ENCODE data around the gene PHLDB2. TPM values are rescaled to one million over a fixed set of nuclear protein-coding genes. Genes with fewer than 3 reads are reported as not detected.
"Not testable (repeated sequence)": the region's sequence is repeated elsewhere in the genome, so short reads cannot be mapped to it uniquely, and the experiment has no call there.

Gene PHLDB2
- total RNA-seq, 4 donors from 2014 or later = 81.6 to 171 (median 88.2) TPM

DNA sequence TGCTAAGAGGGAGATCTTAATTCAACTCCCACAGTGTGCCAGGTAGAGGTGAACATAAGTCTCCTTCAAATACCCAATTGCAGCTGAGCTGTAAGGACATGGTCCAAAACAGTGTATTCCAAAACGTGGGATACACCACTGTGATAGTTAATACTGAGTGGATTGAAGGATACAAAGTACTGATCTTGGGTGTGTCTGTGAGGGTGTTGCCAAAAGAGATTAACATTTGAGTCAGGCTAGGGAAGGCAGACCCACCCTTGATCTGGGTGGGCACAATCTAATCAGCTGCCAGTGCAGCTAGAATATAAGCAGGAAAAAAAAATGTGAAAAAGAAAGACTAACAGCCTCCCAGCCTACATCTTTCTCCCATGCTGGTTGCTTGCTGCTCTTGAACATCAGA is 45.1 kb upstream of the PHLDB2 start:
- H3K4me1 ChIP-seq = peaks cover 0 to 36% (median 3%) of the 10 kb centered on the region in 4 donors
- DNase-seq (ENCODE audit: low spot score in 2 of 2) = no peak
- 72 to 78% methylated on average over 1 of the region's 1 CpG for WGBS, 2 donors
- peaks cover 0 to 6% (median 0%) of the 10 kb centered on the region in 4 donors for H3K9me3 ChIP-seq
- TF ChIP-seq, protein P1, sequence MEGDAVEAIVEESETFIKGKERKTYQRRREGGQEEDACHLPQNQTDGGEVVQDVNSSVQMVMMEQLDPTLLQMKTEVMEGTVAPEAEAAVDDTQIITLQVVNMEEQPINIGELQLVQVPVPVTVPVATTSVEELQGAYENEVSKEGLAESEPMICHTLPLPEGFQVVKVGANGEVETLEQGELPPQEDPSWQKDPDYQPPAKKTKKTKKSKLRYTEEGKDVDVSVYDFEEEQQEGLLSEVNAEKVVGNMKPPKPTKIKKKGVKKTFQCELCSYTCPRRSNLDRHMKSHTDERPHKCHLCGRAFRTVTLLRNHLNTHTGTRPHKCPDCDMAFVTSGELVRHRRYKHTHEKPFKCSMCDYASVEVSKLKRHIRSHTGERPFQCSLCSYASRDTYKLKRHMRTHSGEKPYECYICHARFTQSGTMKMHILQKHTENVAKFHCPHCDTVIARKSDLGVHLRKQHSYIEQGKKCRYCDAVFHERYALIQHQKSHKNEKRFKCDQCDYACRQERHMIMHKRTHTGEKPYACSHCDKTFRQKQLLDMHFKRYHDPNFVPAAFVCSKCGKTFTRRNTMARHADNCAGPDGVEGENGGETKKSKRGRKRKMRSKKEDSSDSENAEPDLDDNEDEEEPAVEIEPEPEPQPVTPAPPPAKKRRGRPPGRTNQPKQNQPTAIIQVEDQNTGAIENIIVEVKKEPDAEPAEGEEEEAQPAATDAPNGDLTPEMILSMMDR (IDR thresholded peaks at IDR 0.05) = no peak
- TF ChIP-seq POLR2A (IDR thresholded peaks at IDR 0.05) (no peak), EP300 (IDR thresholded peaks at IDR 0.05) (no peak)
- H3K27ac ChIP-seq = no peak overlapping the region
- H3K36me3 ChIP-seq = no peaks in the 10 kb centered on the region
- H3K4me3 ChIP-seq = no peak overlapping the region
- no peaks in the 10 kb centered on the region for H3K27me3 ChIP-seq

DNA sequence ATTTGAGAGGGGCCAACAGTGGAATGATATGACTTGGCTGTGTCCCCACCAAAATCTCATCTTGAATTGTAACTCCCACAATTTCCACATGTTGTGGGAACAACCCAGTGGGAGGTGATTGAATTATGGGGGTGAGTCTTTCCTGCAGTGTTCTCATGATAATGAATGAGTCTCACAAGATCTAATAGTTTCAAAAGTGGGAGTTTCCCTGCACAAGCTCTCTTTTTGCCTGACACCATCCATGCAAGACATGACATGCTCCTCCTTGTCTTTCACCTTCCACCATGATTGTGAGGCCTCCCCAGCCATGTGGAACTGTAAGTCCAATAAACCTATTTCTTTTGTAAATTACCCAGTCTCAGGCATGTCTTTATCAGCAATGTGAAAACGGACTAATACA is 42.3 kb upstream of the PHLDB2 start:
- DNase-seq (ENCODE audit: low spot score in 2 of 2); H3K4me3 ChIP-seq; H3K27ac ChIP-seq; H3K36me3 ChIP-seq; H3K9me3 ChIP-seq; H3K27me3 ChIP-seq: not testable (repeated sequence)
- WGBS, 2 donors = 64 to 76% methylated on average over 1 of the region's 1 CpG
- H3K4me1 ChIP-seq = peaks cover 0 to 19% (median 3%) of the 10 kb centered on the region in 4 donors

- TF ChIP-seq, protein P1 (IDR thresholded peaks at IDR 0.05) = no peak
- TF ChIP-seq POLR2A (IDR thresholded peaks at IDR 0.05) (no peak), EP300 (IDR thresholded peaks at IDR 0.05) (no peak)
- no peaks in the 10 kb centered on the region for H3K36me3 ChIP-seq
- H3K4me1 ChIP-seq = no peaks in the 10 kb centered on the region
- H3K4me3 ChIP-seq = no peak overlapping the region
- no peak for DNase-seq (ENCODE audit: low spot score in 2 of 2)
- peaks cover 0 to 4% (median under 1%) of the 10 kb centered on the region in 4 donors for H3K9me3 ChIP-seq
- no peak overlapping the region for H3K27ac ChIP-seq
- 85 to 91% methylated on average over 5 of the region's 5 CpGs for WGBS, 2 donors
- H3K27me3 ChIP-seq = no peaks in the 10 kb centered on the region
These were observed 39.1 kb upstream of the PHLDB2 start for GRCh38 chr3:111819927-111820326.

DNA sequence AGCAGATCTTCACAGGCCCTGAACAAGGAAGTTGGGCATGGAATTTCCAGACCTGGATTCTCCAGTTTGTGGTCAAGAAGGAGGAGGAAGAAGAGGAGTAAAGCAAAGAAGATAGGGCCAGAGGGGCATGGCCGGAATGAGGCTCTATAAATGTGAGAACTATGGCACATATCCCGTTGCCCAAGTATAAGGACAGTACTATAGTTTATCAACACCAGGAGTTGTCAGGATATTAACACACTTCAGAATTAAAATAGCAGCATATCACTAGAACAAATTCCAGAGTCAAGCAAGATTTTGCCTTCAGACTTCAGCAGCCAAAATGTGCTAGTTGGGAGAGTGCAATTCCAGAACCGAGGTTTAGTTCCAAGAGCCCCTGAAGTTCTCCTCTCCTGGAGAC is 38.4 kb upstream of the PHLDB2 start:
- Histone ChIP-seq H3K36me3 (no peaks in the 10 kb centered on the region), H3K4me3 (no peak overlapping the region), H3K4me1 (no peaks in the 10 kb centered on the region), H3K27me3 (no peaks in the 10 kb centered on the region), H3K9me3 (peaks cover 0 to 4% (median 0%) of the 10 kb centered on the region in 4 donors), H3K27ac (no peak overlapping the region)
- 94 to 96% methylated on average over 3 of the region's 3 CpGs for WGBS, 2 donors
- DNase-seq (ENCODE audit: low spot score in 2 of 2) = no peak
- TF ChIP-seq POLR2A (IDR thresholded peaks at IDR 0.05) (no peak), EP300 (IDR thresholded peaks at IDR 0.05) (no peak)
- TF ChIP-seq, protein P1 (IDR thresholded peaks at IDR 0.05) = no peak

DNA sequence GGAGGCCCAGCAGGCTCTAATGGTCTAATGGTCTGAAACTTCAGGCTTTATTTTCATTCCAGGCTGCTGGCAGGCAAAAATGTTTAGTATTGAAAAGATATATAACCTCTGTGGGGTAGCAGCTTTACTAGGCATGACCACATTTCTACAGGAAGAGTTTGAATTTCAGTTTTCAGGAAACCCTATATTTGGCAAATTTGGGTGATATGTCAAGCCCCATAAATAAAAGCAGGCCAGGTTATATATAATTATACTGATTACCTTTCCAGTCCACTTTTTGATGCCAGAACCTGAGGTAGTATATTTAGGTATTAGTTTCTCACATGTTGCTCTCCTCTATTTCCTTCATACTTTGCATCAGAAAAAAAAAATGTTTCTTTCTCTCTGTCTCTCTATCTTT is 37.2 kb upstream of the PHLDB2 start:
- no peaks in the 10 kb centered on the region for H3K4me1 ChIP-seq
- H3K36me3 ChIP-seq = no peaks in the 10 kb centered on the region
- H3K27me3 ChIP-seq = no peaks in the 10 kb centered on the region
- no peak for DNase-seq (ENCODE audit: low spot score in 2 of 2)
- TF ChIP-seq EP300 (IDR thresholded peaks at IDR 0.05) (no peak), POLR2A (IDR thresholded peaks at IDR 0.05) (no peak)
- TF ChIP-seq, protein P1 (IDR thresholded peaks at IDR 0.05) = no peak
- no peak overlapping the region for H3K27ac ChIP-seq
- H3K4me3 ChIP-seq = no peak overlapping the region
- peaks cover 0 to 4% (median 0%) of the 10 kb centered on the region in 4 donors for H3K9me3 ChIP-seq

GRCh38 chr3:111822804-111823203 is 36.3 kb upstream of the PHLDB2 start:
- WGBS, 2 donors = 62 to 89% methylated on average over 1 of the region's 1 CpG
- Histone ChIP-seq H3K36me3 (no peaks in the 10 kb centered on the region), H3K9me3 (peaks cover 0 to 4% (median 0%) of the 10 kb centered on the region in 4 donors)

More at GRCh38 chr3:111822804-111823203, 36.3 kb upstream of the PHLDB2 start:
- Histone ChIP-seq H3K27ac (no peak overlapping the region), H3K4me1 (no peaks in the 10 kb centered on the region), H3K4me3 (no peak overlapping the region), H3K27me3 (no peaks in the 10 kb centered on the region)
- no peak for DNase-seq (ENCODE audit: low spot score in 2 of 2)
- TF ChIP-seq POLR2A (IDR thresholded peaks at IDR 0.05) (no peak), EP300 (IDR thresholded peaks at IDR 0.05) (no peak)
- TF ChIP-seq, protein P1 (IDR thresholded peaks at IDR 0.05) = no peak
